GM19468 (cell line): ENCODE measurements around the gene LDHB.
"Not testable (repeated sequence)": the region's sequence is repeated elsewhere in the genome, so short reads cannot be mapped to it uniquely, and the experiment has no call there.

Experiments used
- ATAC-seq: cut with Tn5 transposase; IDR thresholded peaks from one replicate; pipeline ENCODE4 v1.9.1; 2021; ENCODE audit warnings: mild to moderate bottlenecking, moderate library complexity, moderate number of reproducible peaks; ENCODE audit not compliant: unreplicated experiment; ENCODE audit errors: extremely low read depth

The LDHB gene

GRCh38 chr12:21615431-21615830 lies 42.2 kb downstream of the LDHB start:
- ATAC-seq: no peak

- no peak for ATAC-seq
Observed at GRCh38 chr12:21614506-21614905, 43.1 kb downstream of the LDHB start.

GRCh38 chr12:21613931-21614330 lies 43.7 kb downstream of the LDHB start:
- no peak for ATAC-seq

- no peak for ATAC-seq
Observed at GRCh38 chr12:21608196-21608595, 49.4 kb downstream of the LDHB start.

- ATAC-seq: no peak
Observed at GRCh38 chr12:21607701-21608100, 49.9 kb downstream of the LDHB start.

- ATAC-seq: no peak
Observed at GRCh38 chr12:21606175-21606574, 51.5 kb downstream of the LDHB start.

GRCh38 chr12:21604245-21605101 lies 53.2 kb downstream of the LDHB start, which contains the start of gene GYS2:
Gene GYS2, minus strand, starts transcription at chr12:21604847. Its CDS starts 255 bp downstream, at chr12:21604592.
- ATAC-seq: no peak

- ATAC-seq: no peak
Observed at GRCh38 chr12:21602774-21603173, 54.9 kb downstream of the LDHB start.

GRCh38 chr12:21600196-21600595 lies 57.4 kb downstream of the LDHB start:
- ATAC-seq: no peak

GRCh38 chr12:21599143-21599999 lies 58.3 kb downstream of the LDHB start:
- ATAC-seq: no peak

- no peak for ATAC-seq
Observed at GRCh38 chr12:21598651-21599050, 59.0 kb downstream of the LDHB start.

- not testable (repeated sequence) for ATAC-seq
Observed at GRCh38 chr12:21595356-21595755, 62.3 kb downstream of the LDHB start.

GRCh38 chr12:21585485-21585884 lies 72.2 kb downstream of the LDHB start:
- ATAC-seq: no peak
